Stimulated activated CD8-positive, alpha-beta memory T cell treated with anti-CD3 and anti-CD28 coated beads, Interleukin-2, amount 100 ng/mL, for 1 hour (primary cell): ENCODE results near the gene PANK2.
A peak's percentile ranks its signal among the peaks of the same experiment; 100 is the strongest.
"Not testable (repeated sequence)": the region's sequence is repeated elsewhere in the genome, so short reads cannot be mapped to it uniquely, and the experiment has no call there.

ENCODE experiments used
- DNase-seq, 2 donors: peaks; one replicate each; pipeline ENCODE4 v3.0.0-alpha.2; 2020; ENCODE audit warnings: low read depth in 2 of 2

PANK2 gene

DNA sequence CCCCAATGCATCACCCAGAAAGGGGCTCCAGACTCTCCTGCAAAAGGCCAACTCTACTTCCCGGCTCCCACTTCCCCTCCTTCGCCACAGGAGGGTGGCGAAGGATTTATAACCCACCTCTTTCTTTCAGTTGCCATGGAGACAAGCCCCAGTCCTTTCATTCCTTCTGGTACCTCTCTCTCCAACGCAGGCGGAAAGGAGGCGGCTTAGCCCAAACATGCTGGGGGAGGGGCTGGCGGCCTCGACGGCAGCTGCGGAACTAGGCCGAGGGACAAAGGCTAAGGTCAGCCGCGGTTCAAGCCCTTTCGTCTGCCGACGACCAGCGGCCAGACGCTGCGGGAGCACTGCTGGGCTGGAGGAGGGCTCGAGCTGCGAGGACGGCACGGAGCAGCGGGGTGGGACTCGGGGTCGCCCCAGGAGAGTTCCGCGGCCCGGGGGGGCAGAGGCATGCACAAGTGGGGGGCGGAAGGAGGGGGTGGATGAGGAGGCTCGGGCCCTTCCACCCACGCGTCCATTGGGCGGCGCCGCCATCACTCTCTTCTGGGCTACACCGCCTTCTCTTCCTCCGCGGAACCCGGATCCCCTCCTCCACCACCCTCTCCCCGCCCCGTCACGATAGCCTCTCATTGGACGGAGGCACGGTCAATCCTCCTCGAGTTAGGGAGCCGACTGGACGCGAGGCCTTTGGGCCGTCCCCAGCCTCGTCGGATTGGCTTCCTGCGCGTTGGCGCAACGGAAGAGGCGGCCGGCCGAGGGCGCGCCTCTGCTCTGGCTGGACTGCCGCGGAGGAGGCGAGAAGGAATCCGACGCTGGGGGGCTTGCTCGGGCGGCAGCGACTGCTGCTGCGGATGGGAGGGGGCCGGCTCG, at the start of gene PANK2:
Gene PANK2, plus strand, starts transcription at position 766 of the 867 bp plus-strand sequence.
- DNase-seq = peak; percentile 93 to 95

- not testable (repeated sequence) for DNase-seq
Measured at GRCh38 chr20:3840201-3840600, 49.0 kb upstream of the PANK2 start.

DNA sequence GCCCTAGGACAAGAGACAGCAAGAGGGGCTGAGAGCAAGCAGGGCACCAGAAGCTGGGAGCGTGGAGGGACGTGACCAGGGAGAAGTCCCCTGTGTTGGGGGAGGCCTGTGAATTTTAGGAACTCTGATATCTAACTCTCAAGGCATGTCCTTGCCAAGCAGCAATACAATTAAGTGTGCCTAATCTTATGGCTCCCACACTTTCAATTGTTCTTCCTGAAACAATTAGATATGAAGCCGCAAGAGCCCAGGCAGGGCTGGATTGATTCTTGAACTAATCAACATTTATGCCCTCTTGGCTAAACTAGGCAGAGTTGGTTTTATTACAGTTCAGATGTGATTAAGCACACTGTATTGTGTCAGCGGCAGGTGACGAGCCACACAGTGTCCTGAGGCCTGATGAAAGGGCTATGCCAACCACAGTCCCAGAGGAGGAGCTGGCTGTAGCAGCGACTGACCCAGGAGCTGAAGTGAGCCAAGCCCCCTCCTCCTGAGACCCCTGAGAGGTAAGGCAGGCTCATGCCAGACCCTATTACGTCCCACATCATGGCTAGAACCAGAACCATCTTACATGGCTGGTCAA, 46.7 kb upstream of the PANK2 start:
- no peak for DNase-seq

GRCh38 chr20:3843490-3843889, 45.7 kb upstream of the PANK2 start:
- DNase-seq = no peak

- not testable (repeated sequence) for DNase-seq
Measured at GRCh38 chr20:3843990-3844619, 45.1 kb upstream of the PANK2 start.

- no peak for DNase-seq
Measured at GRCh38 chr20:3846378-3846739, 42.8 kb upstream of the PANK2 start.

DNA sequence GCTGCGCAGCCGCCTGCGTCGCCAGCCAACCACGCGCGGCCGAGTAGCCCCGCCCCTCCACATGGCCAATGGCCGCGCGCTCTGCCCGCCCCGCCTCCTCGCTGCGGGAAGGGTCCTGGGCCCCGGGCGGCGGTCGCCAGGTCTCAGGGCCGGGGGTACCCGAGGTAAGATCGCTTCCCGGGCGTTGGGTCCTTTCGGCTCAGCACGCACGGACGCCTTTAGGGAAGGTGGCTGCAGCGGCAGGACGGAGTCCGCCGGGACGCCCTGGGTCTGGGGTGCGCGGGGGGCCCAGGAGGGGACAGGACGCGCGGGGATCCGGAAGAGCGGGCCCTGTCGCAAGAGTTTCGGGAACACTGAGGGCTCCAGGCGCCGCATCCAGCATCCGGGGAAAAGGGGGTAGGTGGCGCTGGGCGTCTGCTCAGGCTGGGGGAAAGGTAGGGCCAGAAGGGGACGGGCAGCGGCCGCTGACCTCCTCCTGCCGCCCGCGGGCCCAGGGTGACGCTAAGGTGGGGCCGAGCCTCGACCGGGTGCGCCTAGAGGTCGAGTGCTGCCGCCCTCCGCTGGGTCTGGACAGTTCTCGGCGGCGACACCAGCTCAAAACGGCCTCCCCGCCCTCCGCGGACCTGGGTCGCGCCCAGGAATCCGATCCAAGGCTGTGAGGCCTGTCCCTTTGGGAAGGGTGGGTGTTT, 42.3 kb upstream of the PANK2 start, which contains the start of gene MAVS:
Gene MAVS, plus strand, starts transcription at position 95 of the 689 bp plus-strand sequence. CDS start 7,791 bp downstream, outside the sequence.
- DNase-seq = peak; percentile 70 to 71

DNA sequence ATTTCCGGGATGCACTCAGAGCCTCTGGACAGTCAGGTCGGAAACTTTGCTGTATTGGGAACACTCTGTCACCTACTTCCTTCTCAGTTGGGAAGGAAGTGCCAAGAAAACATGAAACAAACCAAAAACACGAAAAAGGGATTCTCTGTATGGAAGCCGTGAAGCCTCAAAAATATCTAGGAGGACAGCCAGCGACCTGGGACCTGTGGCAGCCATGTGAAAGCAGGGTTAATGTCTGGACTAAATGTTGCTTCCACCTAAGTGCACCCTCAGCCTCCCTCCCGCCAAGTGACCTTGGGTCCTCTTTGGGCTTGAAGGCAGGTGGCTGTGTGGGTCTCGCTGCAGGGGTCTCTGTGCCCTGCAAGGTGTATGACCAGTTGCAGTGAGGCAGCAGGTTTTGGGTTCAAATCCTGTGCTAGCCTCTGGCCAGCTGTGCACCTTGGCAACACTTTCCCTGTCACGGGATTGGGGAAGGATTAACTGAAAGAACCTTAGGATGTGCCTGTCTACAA, 41.7 kb upstream of the PANK2 start:
- DNase-seq = no peak

DNA sequence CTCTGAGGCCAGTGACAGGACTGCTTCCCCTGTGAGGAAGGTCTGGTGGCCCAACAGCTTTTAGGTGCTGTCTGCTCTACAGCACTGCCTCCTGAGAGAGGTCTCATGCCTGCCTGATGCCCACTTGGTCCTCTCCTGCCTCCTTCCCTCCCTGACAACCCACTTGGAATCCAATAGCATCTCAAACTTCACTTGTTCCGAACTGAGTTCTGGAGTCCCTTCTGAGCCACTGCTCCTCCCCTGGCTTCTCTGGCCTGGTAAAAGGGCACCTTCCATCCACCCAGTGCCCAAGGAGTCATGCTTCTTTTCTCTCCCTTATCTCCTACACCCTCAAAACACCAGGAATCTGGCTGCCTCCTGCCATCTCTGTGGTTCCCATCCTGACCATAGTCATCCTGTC, 40.6 kb upstream of the PANK2 start:
- no peak for DNase-seq

GRCh38 chr20:3854462-3854871, 34.7 kb upstream of the PANK2 start:
- no peak for DNase-seq

DNA sequence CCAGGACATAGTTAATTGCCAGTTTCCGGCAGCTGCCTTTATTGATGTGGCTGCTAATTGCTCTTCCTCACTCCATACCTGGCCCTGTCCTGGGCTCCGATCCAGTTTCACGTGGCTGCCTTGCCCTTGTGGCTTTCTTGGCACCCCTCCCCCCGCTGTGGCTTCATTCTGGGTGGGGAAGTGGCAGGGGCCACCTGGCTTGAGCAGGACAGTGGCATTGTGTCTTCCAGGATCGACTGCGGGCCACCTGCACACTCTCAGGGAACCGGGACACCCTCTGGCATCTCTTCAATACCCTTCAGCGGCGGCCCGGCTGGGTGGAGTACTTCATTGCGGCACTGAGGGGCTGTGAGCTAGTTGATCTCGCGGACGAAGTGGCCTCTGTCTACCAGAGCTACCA, 31.8 kb upstream of the PANK2 start:
- DNase-seq = no peak

- DNase-seq = no peak
Measured at GRCh38 chr20:3858689-3859088, 30.5 kb upstream of the PANK2 start.

GRCh38 chr20:3861191-3861590, 28.0 kb upstream of the PANK2 start:
- no peak for DNase-seq

DNA sequence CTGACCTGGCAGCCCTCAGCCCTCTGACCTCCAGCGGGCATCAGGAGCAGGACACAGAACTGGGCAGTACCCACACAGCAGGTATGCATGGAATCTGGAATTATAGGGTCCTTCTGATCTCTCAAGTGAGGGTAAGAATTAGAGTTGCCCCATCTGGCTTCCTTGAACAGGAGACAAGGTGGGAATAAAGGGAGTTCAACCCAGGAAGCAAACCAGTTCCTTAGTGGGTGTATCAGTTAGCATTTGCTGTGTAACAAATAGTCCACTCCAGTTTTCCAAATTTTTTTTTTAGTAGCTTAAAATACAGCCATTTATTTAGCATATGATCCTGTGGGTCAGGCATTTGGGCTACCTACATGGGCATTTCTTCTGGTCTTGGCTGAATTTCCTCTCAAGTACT, 26.9 kb upstream of the PANK2 start:
- no peak for DNase-seq

DNA sequence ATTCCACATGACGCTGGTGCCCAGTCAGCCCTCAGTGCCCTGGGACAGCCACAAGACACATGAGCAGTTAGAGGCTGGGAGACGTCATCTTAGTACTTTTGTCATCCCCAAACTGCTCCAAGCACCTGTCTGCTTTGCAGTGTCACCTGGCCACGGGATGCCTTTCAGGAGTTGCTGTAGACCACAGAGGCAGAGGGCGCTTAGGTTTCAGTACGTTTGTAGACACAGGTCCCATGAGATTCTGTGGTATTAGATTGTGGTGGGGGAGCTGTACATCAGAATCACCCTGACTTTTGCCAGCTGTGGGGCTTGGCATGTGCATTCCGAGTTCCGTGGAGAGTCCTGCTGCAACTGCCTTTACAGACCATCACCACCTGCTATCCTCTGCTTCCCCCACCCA, 25.9 kb upstream of the PANK2 start:
- DNase-seq = no peak

GRCh38 chr20:3864518-3864917, 24.7 kb upstream of the PANK2 start:
- no peak for DNase-seq

DNA sequence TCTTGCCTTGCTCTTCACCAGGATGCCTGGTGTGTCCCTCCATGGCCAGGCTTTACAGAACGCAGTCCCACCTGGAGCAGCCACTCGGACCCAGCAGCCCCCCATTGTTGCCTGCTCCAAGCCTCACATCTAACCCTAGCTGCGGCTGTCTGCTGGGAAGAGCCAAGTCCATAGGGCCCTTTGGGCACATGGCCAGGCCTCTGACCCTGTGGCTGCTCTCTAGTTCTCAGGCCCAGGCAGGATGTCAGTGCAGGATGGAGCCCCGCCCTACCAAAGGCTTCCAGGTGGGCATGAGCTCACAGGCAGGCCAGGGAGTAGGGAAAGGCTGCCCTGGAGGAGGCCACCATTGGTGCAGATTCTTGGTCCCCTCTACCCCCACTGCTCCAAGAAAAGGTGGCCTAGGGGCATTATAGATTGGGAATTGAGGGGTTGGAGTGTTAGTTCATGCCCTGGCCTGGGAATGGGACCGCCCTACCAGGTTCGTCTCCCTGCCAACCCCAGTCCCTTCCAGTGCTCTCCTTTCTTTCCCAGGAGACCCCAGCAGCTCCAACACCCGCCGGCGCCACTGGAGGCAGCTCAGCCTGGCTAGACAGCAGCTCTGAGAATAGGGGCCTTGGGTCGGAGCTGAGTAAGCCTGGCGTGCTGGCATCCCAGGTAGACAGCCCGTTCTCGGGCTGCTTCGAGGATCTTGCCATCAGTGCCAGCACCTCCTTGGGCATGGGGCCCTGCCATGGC, 23.9 kb upstream of the PANK2 start:
- DNase-seq = no peak

GRCh38 chr20:3865887-3866407, 23.2 kb upstream of the PANK2 start:
- no peak for DNase-seq

- DNase-seq = no peak
Measured at GRCh38 chr20:3866464-3866863, 22.7 kb upstream of the PANK2 start.

DNA sequence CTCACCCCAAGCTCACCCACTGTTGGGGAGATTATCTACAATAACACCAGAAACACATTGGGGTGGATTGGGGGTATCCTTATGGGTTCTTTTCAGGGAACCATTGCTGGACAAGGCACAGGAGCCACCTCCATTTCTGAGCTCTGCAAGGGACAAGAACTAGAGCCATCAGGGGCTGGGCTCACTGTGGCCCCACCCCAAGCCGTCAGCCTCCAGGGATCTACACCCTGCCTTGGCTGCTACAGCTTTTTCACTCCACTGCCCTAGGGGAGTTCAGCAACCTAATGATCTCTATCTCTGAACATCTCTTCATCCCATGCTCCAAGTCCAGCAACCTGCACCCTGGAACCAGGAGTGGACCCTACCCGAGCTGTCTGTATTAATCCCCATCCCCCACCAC, 21.4 kb upstream of the PANK2 start:
- no peak for DNase-seq
